Fibroblast of lung (primary cell): ENCODE results near the gene ADCYAP1R1. TPM values are rescaled to one million over a fixed set of nuclear protein-coding genes. Genes with fewer than 3 reads are reported as not detected.

ENCODE experiments used
- DNase-seq, 2 donors: peaks; one replicate each; pipeline versions ENCODE4 v3.0.0 to v3.0.0-alpha.2; 2010; ENCODE audit warnings: low read depth in 2 of 2
- H2AFZ ChIP-seq: 2 replicates; pipeline ENCODE4 v1.5.1; 2012; ENCODE audit warnings: low read length, control low read depth, inconsistent platforms
- H3K27ac ChIP-seq: 2 replicates; pipeline ENCODE4 v1.5.1; 2011; ENCODE audit warnings: low read length, control low read depth; ENCODE audit not compliant: insufficient read depth
- H3K27me3 ChIP-seq: 2 replicates; pipeline ENCODE4 v1.5.1; 2011; ENCODE audit warnings: mild to moderate bottlenecking, low read length; ENCODE audit not compliant: control insufficient read depth, insufficient read depth
- H3K36me3 ChIP-seq: 2 replicates; pipeline ENCODE4 v1.5.1; 2011; ENCODE audit warnings: low read length; ENCODE audit not compliant: control insufficient read depth, insufficient read depth
- H3K4me1 ChIP-seq: 2 replicates; pipeline ENCODE4 v1.5.1; 2011; ENCODE audit warnings: low read length; ENCODE audit not compliant: control insufficient read depth, insufficient read depth; ENCODE audit errors: extremely low read depth
- H3K4me2 ChIP-seq: 2 replicates; pipeline ENCODE4 v1.5.1; 2011; ENCODE audit warnings: low read length, control low read depth; ENCODE audit not compliant: insufficient read depth; ENCODE audit errors: extremely low read depth
- H3K4me3 ChIP-seq, 4 experiments: fragments of 200-600 bp in 1 of 4; sonication (generic) in 1 of 4; replicated peaks in 1 of 4; 2 replicates each; pipeline ENCODE4 v1.5.1; 2011 to 2016; ENCODE audit warnings: low read length in 4 of 4, low read depth in 3 of 4, mild to moderate bottlenecking in 3 of 4, control low read depth in 2 of 4, inconsistent platforms in 1 of 4, mixed read lengths in 1 of 4; ENCODE audit not compliant: insufficient read depth in 1 of 4; ENCODE audit errors: control extremely low read depth in 1 of 4
- H3K79me2 ChIP-seq: 2 replicates; pipeline ENCODE4 v1.5.1; 2012; ENCODE audit warnings: mild to moderate bottlenecking, low read length, inconsistent platforms; ENCODE audit not compliant: control insufficient read depth, insufficient read depth
- H3K9ac ChIP-seq: 2 replicates; pipeline ENCODE4 v1.5.1; 2011; ENCODE audit warnings: mild to moderate bottlenecking, low read length, control low read depth; ENCODE audit not compliant: insufficient read depth
- H3K9me3 ChIP-seq: 2 replicates; pipeline ENCODE4 v1.5.1; 2012; ENCODE audit warnings: low read depth, low read length; ENCODE audit not compliant: control insufficient read depth, insufficient read depth
- H4K20me1 ChIP-seq: 2 replicates; pipeline ENCODE4 v1.5.1; 2011; ENCODE audit warnings: low read length; ENCODE audit not compliant: control insufficient read depth, insufficient read depth; ENCODE audit errors: extremely low read depth
- EZH2 ChIP-seq: IDR thresholded peaks from 2 replicates; pipeline ENCODE4 v1.5.1; 2012; ENCODE audit warnings: low read length, control low read depth, mild to moderate bottlenecking; ENCODE audit errors: missing control alignments
- polyA plus RNA-seq, 2 donors: library from polyadenylated mRNA; depleted of rRNA in 1 of 2; stranded (reverse) in 1 of 2; unstranded in 1 of 2; fragments of >200 nt; gene quantifications; 2 replicates each; pipeline ENCODE4 v1.2.1, GENCODE V29; 2011 to 2012; ENCODE audit warnings: missing spikeins in 1 of 2
- total RNA-seq: library from RNA; depleted of rRNA; stranded (reverse); fragments of >200 nt; gene quantifications from 2 replicates; pipeline ENCODE4 v1.2.1, GENCODE V29; 2014
- TF ChIP-seq, protein P1 (sequence below), 2 donors: IDR thresholded peaks in 1 of 2; conservative IDR thresholded peaks in 1 of 2; 1 replicate in 1 of 2; 2 replicates in 1 of 2; pipeline ENCODE4 v1.5.1; 2011 to 2012; ENCODE audit warnings: low read length in 2 of 2, control low read depth in 1 of 2, inconsistent platforms in 1 of 2, low read depth in 1 of 2, mild to moderate bottlenecking in 1 of 2

Gene ADCYAP1R1
- total and polyA plus RNA-seq, 2 donors (not counting 1 experiment from before 2014, with no cell fraction given): not detected

DNA sequence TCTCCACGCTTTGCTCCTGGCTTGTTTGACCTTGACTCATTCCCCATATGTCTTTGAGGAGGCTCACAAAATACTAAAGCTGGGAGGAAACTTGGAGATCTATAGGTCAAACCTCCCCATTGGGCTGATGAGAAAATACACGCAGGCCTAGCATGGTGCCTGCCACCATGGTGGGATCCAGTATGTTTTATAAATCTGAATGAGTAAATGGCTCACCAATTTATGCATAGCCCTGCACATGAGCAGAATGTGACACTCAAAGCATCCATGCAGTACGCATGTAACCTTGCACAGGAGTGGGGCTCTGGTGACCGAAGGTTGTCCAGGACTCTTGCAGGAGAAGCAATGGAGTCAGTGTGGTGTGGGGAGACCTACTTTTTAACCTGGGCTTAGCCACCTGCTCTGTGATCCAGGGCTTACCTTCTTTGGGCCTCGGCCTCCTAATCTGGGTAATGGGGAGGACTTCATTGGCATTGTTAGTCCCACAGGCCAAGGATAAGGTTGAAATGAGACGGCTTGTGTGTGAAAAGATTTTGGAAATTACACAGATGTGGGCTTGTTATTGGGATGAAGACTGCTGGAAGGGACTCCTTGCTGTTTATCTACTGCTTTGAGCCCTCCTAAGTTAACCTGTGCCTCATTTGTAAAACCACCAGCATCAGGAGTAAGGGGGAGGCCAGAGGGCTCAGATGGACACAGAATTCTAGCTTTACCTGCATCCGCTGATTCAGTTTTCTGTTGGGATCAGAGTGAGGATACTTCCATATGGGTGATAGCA, 58.4 kb downstream of the ADCYAP1R1 start:
- DNase-seq: no peak
- Histone ChIP-seq H3K4me1 (no peaks in the 10 kb centered on the region), H3K27ac (no peak overlapping the region), H3K79me2 (no peaks in the 10 kb centered on the region), H3K27me3 (no peaks in the 10 kb centered on the region), H4K20me1 (no peaks in the 10 kb centered on the region), H3K4me3 (no peak overlapping the region), H3K36me3 (no peaks in the 10 kb centered on the region), H2AFZ (no peak overlapping the region), H3K9ac (no peak overlapping the region), H3K4me2 (no peak overlapping the region), H3K9me3 (no peaks in the 10 kb centered on the region)
- TF ChIP-seq EZH2: no peak
- TF ChIP-seq, protein P1, sequence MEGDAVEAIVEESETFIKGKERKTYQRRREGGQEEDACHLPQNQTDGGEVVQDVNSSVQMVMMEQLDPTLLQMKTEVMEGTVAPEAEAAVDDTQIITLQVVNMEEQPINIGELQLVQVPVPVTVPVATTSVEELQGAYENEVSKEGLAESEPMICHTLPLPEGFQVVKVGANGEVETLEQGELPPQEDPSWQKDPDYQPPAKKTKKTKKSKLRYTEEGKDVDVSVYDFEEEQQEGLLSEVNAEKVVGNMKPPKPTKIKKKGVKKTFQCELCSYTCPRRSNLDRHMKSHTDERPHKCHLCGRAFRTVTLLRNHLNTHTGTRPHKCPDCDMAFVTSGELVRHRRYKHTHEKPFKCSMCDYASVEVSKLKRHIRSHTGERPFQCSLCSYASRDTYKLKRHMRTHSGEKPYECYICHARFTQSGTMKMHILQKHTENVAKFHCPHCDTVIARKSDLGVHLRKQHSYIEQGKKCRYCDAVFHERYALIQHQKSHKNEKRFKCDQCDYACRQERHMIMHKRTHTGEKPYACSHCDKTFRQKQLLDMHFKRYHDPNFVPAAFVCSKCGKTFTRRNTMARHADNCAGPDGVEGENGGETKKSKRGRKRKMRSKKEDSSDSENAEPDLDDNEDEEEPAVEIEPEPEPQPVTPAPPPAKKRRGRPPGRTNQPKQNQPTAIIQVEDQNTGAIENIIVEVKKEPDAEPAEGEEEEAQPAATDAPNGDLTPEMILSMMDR (conservative IDR thresholded peaks at IDR 0.05 in 1 of 2, IDR thresholded peaks at IDR 0.05 in 1 of 2; ENCODE audit: low read depth in 1 of 2, low read length in 2 of 2): no peak

DNA sequence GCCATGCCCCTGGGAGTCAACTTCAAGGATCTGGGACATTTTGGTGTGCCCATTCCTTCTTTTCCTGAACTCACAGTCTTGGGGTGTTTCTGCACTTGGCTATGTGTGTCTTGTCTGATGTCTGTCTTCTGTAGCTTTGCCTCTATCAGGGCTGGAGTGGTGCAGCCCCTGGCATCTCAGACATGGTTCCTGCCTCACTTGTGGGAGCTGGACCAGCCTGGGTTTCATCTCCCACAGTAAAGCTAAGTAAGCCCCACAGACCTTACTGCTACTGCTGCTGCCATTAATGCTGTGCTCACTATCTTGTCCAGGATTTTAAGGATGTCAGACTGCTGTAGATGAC, 59.0 kb downstream of the ADCYAP1R1 start:
- no peaks in the 10 kb centered on the region for H3K4me1 ChIP-seq
- no peak overlapping the region for H3K9ac ChIP-seq
- no peaks in the 10 kb centered on the region for H3K9me3 ChIP-seq
- TF ChIP-seq, protein P1 (conservative IDR thresholded peaks at IDR 0.05 in 1 of 2, IDR thresholded peaks at IDR 0.05 in 1 of 2; ENCODE audit: low read depth in 1 of 2, low read length in 2 of 2): no peak
- no peak for TF ChIP-seq EZH2
- H3K27me3 ChIP-seq: no peaks in the 10 kb centered on the region
- no peaks in the 10 kb centered on the region for H3K36me3 ChIP-seq
- H3K79me2 ChIP-seq: no peaks in the 10 kb centered on the region
- DNase-seq: no peak
- H4K20me1 ChIP-seq: no peaks in the 10 kb centered on the region
- H3K27ac ChIP-seq: no peak overlapping the region
- no peak overlapping the region for H3K4me3 ChIP-seq
- no peak overlapping the region for H2AFZ ChIP-seq
- H3K4me2 ChIP-seq: no peak overlapping the region

DNA sequence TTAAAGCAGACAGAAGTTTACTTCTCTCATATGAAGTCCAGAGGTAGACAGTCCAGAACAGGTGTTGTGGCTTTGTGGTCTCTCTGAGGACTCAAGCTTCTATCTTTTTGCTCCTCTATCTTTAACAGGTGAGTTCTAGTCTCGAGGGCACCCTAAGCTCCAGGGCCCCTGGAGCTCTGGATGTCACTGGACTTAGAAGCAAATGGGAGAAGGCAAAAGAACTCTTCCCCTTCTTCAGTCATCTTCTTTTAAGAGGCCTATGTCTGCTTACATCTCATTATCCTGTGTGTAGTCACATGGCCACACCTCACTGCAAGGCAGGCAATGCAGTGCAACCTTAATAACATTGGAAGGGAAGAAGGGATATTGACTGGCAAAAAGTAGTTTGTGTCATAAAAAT, 61.6 kb downstream of the ADCYAP1R1 start:
- TF ChIP-seq, protein P1 (conservative IDR thresholded peaks at IDR 0.05 in 1 of 2, IDR thresholded peaks at IDR 0.05 in 1 of 2; ENCODE audit: low read depth in 1 of 2, low read length in 2 of 2): no peak
- no peak for TF ChIP-seq EZH2
- Histone ChIP-seq H3K27ac (no peak overlapping the region), H3K4me1 (no peaks in the 10 kb centered on the region), H3K4me2 (no peak overlapping the region), H3K27me3 (no peaks in the 10 kb centered on the region), H3K9me3 (no peaks in the 10 kb centered on the region), H3K36me3 (no peaks in the 10 kb centered on the region), H3K79me2 (no peaks in the 10 kb centered on the region), H4K20me1 (no peaks in the 10 kb centered on the region), H3K4me3 (no peak overlapping the region), H2AFZ (no peak overlapping the region), H3K9ac (no peak overlapping the region)
- no peak for DNase-seq
